ENCODE measurements around the gene ZNF560.
A peak's percentile ranks its signal among the peaks of the same experiment; 100 is the strongest.

The ZNF560 gene

GRCh38 chr19:9436358-9436757, 62.1 kb downstream of the ZNF560 start:
- no peak for DNase-seq (ENCODE audit: low read depth, low spot score)

DNA sequence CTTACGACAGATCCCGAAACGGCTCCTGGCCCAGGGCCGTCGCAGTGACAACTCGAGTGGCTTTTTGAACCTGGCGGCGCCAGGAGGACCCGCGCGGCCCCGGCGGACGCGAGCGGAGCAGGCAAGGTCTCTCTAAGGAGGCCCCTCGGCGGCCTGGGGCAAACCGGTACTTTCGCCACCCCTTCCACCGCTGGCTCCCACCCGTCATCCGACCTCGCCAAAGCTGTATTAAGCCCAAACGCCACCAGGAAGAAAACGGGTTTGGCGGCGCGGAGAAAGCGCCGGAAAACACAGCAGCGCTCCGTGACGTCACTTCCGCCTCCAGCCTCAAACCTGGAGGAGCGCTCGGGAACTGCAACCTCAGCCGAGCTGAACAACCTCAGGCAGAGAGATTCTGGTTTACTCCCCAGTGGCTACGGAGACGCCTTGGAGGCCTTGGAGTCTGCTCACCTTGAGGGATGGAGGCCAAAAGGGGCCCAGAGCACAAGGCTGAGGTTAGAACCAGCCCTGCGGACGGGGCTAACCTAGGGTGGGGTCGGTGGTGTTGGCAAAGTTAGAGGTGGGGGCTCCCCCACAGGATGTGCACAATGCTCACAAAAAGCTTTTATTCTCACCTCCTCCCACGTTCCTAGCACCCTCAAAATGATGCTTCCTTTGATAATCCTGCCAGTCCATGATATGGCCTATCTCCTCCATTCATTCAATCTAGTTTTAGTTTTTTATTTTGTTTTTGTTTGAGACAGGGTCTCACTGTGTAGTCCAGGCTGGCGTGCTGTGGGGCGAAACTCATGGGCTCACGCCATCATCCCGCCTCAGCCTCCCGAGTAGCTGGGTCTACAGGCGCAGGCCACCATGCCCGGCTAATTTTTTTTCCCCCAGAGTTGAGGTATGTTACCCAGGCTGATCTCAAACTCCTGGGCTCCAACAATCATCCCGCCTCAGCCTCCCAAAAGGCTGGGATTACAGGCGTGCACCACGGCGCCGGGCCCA, 62.8 kb downstream of the ZNF560 start, which contains the start of gene ZNF266:
TSS of gene ZNF266 (minus strand) at position 295 of the 990 bp plus-strand sequence. CDS start 15,484 bp downstream, outside the sequence.
- peak; percentile 97 for DNase-seq (ENCODE audit: low read depth, low spot score)

DNA sequence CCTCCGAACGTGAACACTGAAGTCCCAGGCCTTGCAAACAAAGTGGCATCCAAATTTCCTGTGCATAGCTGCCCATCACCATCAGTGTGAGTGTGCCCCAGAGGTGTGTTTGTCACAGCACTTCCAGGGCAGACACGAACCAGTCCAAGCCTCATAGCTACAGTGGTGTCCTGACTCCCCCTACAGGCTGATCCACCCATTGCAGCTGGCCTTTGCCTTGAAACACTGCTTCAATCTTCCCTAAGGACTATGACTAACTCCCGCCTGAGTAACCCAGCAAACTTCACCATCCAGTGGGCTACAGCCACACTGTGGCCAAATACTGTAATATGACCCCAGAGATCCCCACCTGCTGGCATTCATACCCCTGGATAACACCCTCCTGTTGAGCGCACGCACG, 66.9 kb downstream of the ZNF560 start:
- DNase-seq (ENCODE audit: low read depth, low spot score), result peak; percentile 25

GRCh38 chr19:9430444-9430843, 68.0 kb downstream of the ZNF560 start:
- no peak for DNase-seq (ENCODE audit: low read depth, low spot score)

- DNase-seq (ENCODE audit: low read depth, low spot score), result no peak
Observed at GRCh38 chr19:9427941-9428340, 70.5 kb downstream of the ZNF560 start.
